AG04450 (cell line): Measurements from ENCODE around the gene TTYH3. TPM values are rescaled to one million over a fixed set of nuclear protein-coding genes. Genes with fewer than 3 reads are reported as not detected.

Source experiments
- CTCF ChIA-PET: fragments of 300-600, 350-600 bp; formaldehyde crosslinking; extraction: SDS; loops from one replicate; lab custom pipeline; 2022; ENCODE audit warnings: antibody characterized with exemption, inconsistent platforms; lab: Charles Lee
- POLR2A ChIA-PET: fragments of 350-600 bp; formaldehyde crosslinking; extraction: SDS; loops from one replicate; lab custom pipeline; 2021; ENCODE audit warnings: antibody characterized with exemption, inconsistent platforms; lab: Yijun Ruan, JAX
- DNase-seq: peaks from one replicate; pipeline ENCODE4 v3.0.0-alpha.2; 2011; ENCODE audit warnings: low read depth, low spot score
- H3K27ac ChIP-seq: one replicate; pipeline ENCODE4 v1.5.1; 2012; ENCODE audit warnings: low read depth, low read length, control low read depth
- H3K27me3 ChIP-seq: one replicate; pipeline ENCODE4 v1.6.0; 2012; ENCODE audit warnings: low read length; ENCODE audit not compliant: control insufficient read depth, insufficient read depth
- H3K4me3 ChIP-seq: 2 replicates; pipeline ENCODE4 v1.5.1; 2011; ENCODE audit warnings: mild to moderate bottlenecking, low read depth, low read length, control low read depth
- H3K9me3 ChIP-seq: 2 replicates; pipeline ENCODE4 v1.5.1; 2012; ENCODE audit warnings: low read length; ENCODE audit not compliant: control insufficient read depth, insufficient read depth
- CTCF ChIP-seq: IDR thresholded peaks from 2 replicates; pipeline ENCODE4 v1.5.1; 2011; ENCODE audit warnings: low read depth, low read length, control low read depth, inconsistent platforms
- polyA plus RNA-seq: library from polyadenylated mRNA; depleted of rRNA; stranded (reverse); fragments of >200 nt; gene quantifications from 2 replicates; pipeline ENCODE4 v1.2.3, GENCODE V29; 2011

The TTYH3 gene
- polyA plus RNA-seq, 1 experiment, result 30.8 TPM

DNA sequence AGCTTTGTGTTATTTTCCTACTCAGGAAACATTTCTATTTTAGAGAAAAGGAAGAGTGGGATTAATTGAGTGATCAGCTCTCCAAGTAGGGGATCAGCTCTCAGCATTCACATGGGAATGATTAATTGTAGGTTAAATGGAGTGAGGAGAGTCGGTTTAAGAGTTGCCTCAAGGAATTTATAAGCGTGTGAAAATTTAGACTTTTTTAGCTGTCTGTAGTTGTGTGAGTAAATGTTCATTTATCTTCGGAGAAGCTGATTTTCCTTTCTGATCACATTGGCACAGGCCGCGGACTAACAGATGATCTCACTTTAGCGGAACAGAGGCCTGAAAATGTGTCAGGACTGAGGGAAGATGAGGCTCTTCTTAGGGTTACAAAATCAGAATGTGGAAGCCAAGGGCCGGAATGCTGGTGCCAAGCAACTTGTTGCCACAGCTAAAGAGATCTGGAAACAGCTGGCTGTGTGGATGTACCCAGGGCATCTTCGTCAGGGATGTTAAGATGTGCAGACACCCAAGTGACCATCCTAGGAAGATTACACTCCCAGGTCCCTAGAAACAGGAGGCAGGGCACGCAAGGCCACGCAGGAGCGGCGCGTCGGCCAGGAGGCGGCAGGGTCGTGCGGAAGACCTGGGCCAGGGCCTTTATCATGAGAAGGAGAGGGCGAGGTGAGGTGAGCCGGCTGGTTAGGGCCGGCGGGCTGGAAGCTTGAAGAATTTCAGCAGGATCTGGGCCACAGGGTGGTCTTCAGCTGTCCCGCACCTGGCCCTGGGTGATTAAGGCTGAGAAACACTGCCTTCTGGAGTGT lies 35.1 kb upstream of the TTYH3 start:
- no peak overlapping the region for H3K4me3 ChIP-seq
- ChIA-PET CTCF (interaction anchor here (0.6 to 1.0 kb wide), 2 partner anchors 30 to 185 kb away, joined by 3 to 5 read pairs; no protein-coding TSS in a partner anchor), POLR2A (no interaction called here)
- DNase-seq, result no peak
- no peak overlapping the region for H3K27ac ChIP-seq
- no peaks in the 10 kb centered on the region; the same call in 1 of the 2 replicates for H3K9me3 ChIP-seq
- no peaks in the 10 kb centered on the region for H3K27me3 ChIP-seq
- no peak for TF ChIP-seq CTCF

DNA sequence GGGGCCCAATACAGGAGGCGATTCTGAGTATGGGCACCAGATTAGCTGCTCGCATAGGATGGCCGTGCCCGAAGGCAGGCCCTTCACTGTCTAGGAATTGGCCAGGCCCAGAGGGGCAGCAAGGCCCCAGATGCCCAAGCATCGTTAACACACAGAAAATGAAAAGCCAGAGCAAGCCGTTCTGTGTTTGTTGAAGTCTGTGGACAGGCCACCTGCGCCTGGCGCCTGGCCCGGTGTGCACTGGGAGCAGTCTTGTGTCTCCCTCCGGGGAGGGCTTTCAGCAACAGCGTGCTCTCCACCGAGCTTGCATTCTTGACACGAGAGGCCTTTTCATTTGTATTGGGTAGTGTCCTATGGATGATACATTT lies 34.5 kb upstream of the TTYH3 start:
- TF ChIP-seq CTCF, result no peak
- no peak for DNase-seq
- Histone ChIP-seq H3K27ac (no peak overlapping the region), H3K9me3 (no peaks in the 10 kb centered on the region; the same call in 1 of the 2 replicates), H3K27me3 (no peaks in the 10 kb centered on the region), H3K4me3 (no peak overlapping the region)
- POLR2A ChIA-PET, result no interaction called here
- CTCF ChIA-PET, result no interaction called here

GRCh38 chr7:2598154-2598823 lies 33.5 kb upstream of the TTYH3 start:
- ChIA-PET POLR2A (no interaction called here), CTCF (no interaction called here)
- Histone ChIP-seq H3K4me3 (no peak overlapping the region), H3K27ac (no peak overlapping the region), H3K27me3 (no peaks in the 10 kb centered on the region), H3K9me3 (no peaks in the 10 kb centered on the region; the same call in 1 of the 2 replicates)
- TF ChIP-seq CTCF, result no peak
- DNase-seq, result no peak

DNA sequence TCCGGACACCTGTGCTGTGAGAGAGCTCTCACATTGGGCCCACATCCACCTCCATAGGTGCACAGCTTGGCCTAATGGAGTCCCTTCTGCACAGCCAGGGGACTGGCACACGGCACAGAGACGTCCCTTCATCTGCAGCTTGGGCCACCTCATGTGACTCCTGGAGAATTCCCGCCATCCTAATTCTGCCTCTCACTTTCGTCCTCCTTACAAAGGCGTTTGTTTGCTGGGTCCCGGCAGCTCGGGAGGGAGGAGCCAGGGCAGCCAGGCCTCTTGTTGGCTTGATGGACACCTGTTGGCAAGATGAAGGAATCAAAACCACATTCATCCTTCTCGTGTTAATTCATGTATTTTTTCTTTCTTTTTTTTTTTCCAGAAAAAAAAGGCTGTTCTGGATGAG lies 30.7 kb upstream of the TTYH3 start:
- ChIA-PET POLR2A (no interaction called here), CTCF (no interaction called here)
- Histone ChIP-seq H3K9me3 (no peaks in the 10 kb centered on the region; the same call in 1 of the 2 replicates), H3K27ac (no peak overlapping the region), H3K4me3 (no peak overlapping the region), H3K27me3 (no peaks in the 10 kb centered on the region)
- no peak for TF ChIP-seq CTCF
- no peak for DNase-seq

DNA sequence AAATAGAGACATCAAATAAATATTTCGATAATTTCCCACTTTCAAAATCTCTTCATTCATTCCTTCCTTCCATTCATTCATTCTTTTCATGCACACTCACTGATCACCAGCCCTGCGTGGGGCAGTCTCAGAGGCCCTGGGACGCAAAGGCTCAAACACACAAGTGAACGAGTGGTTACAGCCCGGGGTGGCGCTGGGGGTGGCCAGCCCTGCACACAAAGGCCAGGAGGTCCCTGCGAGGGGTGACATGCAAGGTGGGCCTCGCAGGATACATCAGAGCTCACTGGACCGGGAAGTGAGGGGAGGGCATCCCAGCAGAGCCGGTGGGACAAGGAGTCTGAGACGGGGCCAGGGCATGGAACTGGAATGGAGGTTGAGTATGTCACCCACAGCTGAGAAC lies 29.9 kb upstream of the TTYH3 start:
- POLR2A ChIA-PET, result no interaction called here
- CTCF ChIA-PET, result no interaction called here
- TF ChIP-seq CTCF, result no peak

More for the DNA sequence above, 29.9 kb upstream of the TTYH3 start:
- no peak for DNase-seq
- Histone ChIP-seq H3K9me3 (no peaks in the 10 kb centered on the region; the same call in 1 of the 2 replicates), H3K27me3 (no peaks in the 10 kb centered on the region), H3K27ac (no peak overlapping the region), H3K4me3 (no peak overlapping the region)
